B cell (primary cell): Measurements from ENCODE around the gene IFT43. TPM values are rescaled to one million over a fixed set of nuclear protein-coding genes. Genes with fewer than 3 reads are reported as not detected.

Experiments used
- ATAC-seq: fragments of 200-7000 bp; cut with Tn5 transposase; one replicate; pipeline ENCODE4 v1.10.0; 2021; ENCODE audit warnings: low read depth, mild to moderate bottlenecking, moderate number of reproducible peaks, moderate library complexity
- CTCF ChIA-PET: fragments of 350-600 bp; sonication (Branson Sonifier 250); formaldehyde crosslinking; loops from one replicate; lab custom pipeline; 2021; ENCODE audit warnings: antibody characterized with exemption, inconsistent platforms; lab: Charles Lee
- POLR2A ChIA-PET: fragments of 350-600 bp; sonication (Branson Sonifier 250); formaldehyde crosslinking; loops from one replicate; lab custom pipeline; 2021; ENCODE audit warnings: antibody characterized with exemption; lab: Charles Lee
- DNase-seq: peaks from one replicate; pipeline ENCODE4 v3.0.0; 2013
- H2AFZ ChIP-seq: 2 replicates; pipeline ENCODE4 v1.6.1; 2012; ENCODE audit warnings: mild to moderate bottlenecking, low read depth, low read length; ENCODE audit not compliant: insufficient read depth, poor library complexity, severe bottlenecking
- H3K27ac ChIP-seq, 2 donors: 1 replicate in 1 of 2; 2 replicates in 1 of 2; pipeline ENCODE4 v1.5.1; 2012 to 2013; ENCODE audit warnings: low read length in 2 of 2, mild to moderate bottlenecking in 2 of 2, moderate library complexity in 1 of 2
- H3K27me3 ChIP-seq, 4 experiments: fragments of 200-600 bp in 1 of 4; sonication (generic) in 1 of 4; replicated peaks in 1 of 4; 1 replicate in 2 of 4; 2 replicates in 2 of 4; pipeline versions ENCODE4 v1.6.1 to v1.7.0; 2013 to 2016; ENCODE audit warnings: low read length in 3 of 4, mild to moderate bottlenecking in 2 of 4, mixed read lengths in 1 of 4, moderate library complexity in 1 of 4; ENCODE audit not compliant: insufficient read depth in 4 of 4, control insufficient read depth in 3 of 4; ENCODE audit errors: control extremely low read depth in 1 of 4
- H3K36me3 ChIP-seq, 2 experiments: replicated peaks in 1 of 2; 1 replicate in 1 of 2; 2 replicates in 1 of 2; pipeline versions ENCODE4 v1.6.1 to v1.7.1; 2013; ENCODE audit warnings: low read length in 1 of 2; ENCODE audit not compliant: insufficient read depth in 2 of 2, control insufficient read depth in 1 of 2; ENCODE audit errors: control extremely low read depth in 1 of 2, extremely low read depth in 1 of 2
- H3K4me1 ChIP-seq, 2 donors: fragments of 200-600 bp in 1 of 2; sonication (generic) in 1 of 2; 1 replicate in 1 of 2; 2 replicates in 1 of 2; pipeline versions ENCODE4 v1.5.1 to v1.6.1; 2013 to 2017; ENCODE audit warnings: low read length in 2 of 2; ENCODE audit not compliant: control insufficient read depth in 2 of 2, insufficient read depth in 2 of 2
- H3K4me2 ChIP-seq: replicated peaks from 2 replicates; pipeline ENCODE3; 2012; ENCODE audit warnings: mild to moderate bottlenecking, low read depth, low read length; ENCODE audit not compliant: poor library complexity, severe bottlenecking
- H3K4me3 ChIP-seq, 5 experiments: fragments of 200-600 bp in 1 of 5; sonication (generic) in 1 of 5; 1 replicate in 3 of 5; 2 replicates in 2 of 5; pipeline versions ENCODE4 v1.5.1 to v1.7.0; 2011 to 2016; ENCODE audit warnings: low read length in 4 of 5, mild to moderate bottlenecking in 4 of 5, low read depth in 2 of 5, control low read depth in 1 of 5, moderate library complexity in 1 of 5; ENCODE audit not compliant: insufficient read depth in 1 of 5; ENCODE audit errors: control extremely low read depth in 1 of 5, extremely low read depth in 1 of 5
- H3K79me2 ChIP-seq: fragments of 200-600 bp; sonication (generic); one replicate; pipeline ENCODE4 v1.6.0; 2016; ENCODE audit warnings: low read length; ENCODE audit not compliant: control insufficient read depth, insufficient read depth
- H3K9ac ChIP-seq: fragments of 200-600 bp; sonication (generic); 2 replicates; pipeline ENCODE4 v1.6.1; 2017; ENCODE audit warnings: mild to moderate bottlenecking, low read length, moderate library complexity
- H3K9me3 ChIP-seq, 3 donors: one replicate each; pipeline versions ENCODE4 v1.6.1 to v1.7.1; 2013; ENCODE audit warnings: low read length in 2 of 3; ENCODE audit not compliant: control insufficient read depth in 2 of 3, insufficient read depth in 1 of 3; ENCODE audit errors: control extremely low read depth in 1 of 3
- H4K20me1 ChIP-seq: 2 replicates; pipeline ENCODE4 v1.6.0; 2012; ENCODE audit warnings: mild to moderate bottlenecking, low read length; ENCODE audit not compliant: insufficient read depth, control insufficient read depth, poor library complexity, severe bottlenecking
- H3K27ac Mint-ChIP-seq: one replicate; pipeline ENCODE4 v1.8.0; 2021; ENCODE audit warnings: mixed read lengths
- H3K27me3 Mint-ChIP-seq: one replicate; pipeline ENCODE4 v1.8.0; 2021; ENCODE audit warnings: mixed read lengths
- H3K4me1 Mint-ChIP-seq: one replicate; pipeline ENCODE4 v1.8.0; 2021; ENCODE audit warnings: mixed read lengths
- H3K4me3 Mint-ChIP-seq: one replicate; pipeline ENCODE4 v1.8.0; 2021; ENCODE audit warnings: mixed read lengths
- H3K9me3 Mint-ChIP-seq: one replicate; pipeline ENCODE4 v1.8.0; 2022; ENCODE audit warnings: mixed read lengths; ENCODE audit not compliant: insufficient read depth
- CTCF ChIP-seq: fragments of 200-600 bp; IDR thresholded peaks from one replicate; pipeline ENCODE4 v1.8.0; 2022; ENCODE audit warnings: antibody characterized with exemption, mild to moderate bottlenecking
- EZH2 ChIP-seq: IDR thresholded peaks from 2 replicates; pipeline ENCODE4 v1.6.1; 2012; ENCODE audit warnings: borderline replicate concordance, low read depth, mild to moderate bottlenecking, moderate library complexity, low read length; ENCODE audit not compliant: insufficient read depth, poor library complexity, severe bottlenecking
- WGBS: methylation state at CpG from one replicate; pipeline ENCODE4 v1.1.5; 2013; ENCODE audit warnings: missing lambda C conversion rate; ENCODE audit not compliant: insufficient coverage; 5-methylcytosine and 5-hydroxymethylcytosine counted together
- intact Hi-C: fragments of 100-400 bp; cut with micrococcal nuclease; formaldehyde crosslinking; loops from one replicate; pipeline ENCODE4 v1.10.0; 2022
- polyA plus RNA-seq: library from polyadenylated mRNA; depleted of rRNA; stranded (reverse); fragments of >200 nt; gene quantifications from 2 replicates; pipeline ENCODE4 v1.2.3, GENCODE V29; 2012
- total RNA-seq, 2 donors: library from RNA; stranded (reverse); fragments of 120-200 nt in 1 of 2; gene quantifications; 1 replicate in 1 of 2; 2 replicates in 1 of 2; pipeline versions ENCODE4 v1.2.3 to v1.2.4, GENCODE V29; 2013 to 2022

The IFT43 gene
- total and polyA plus RNA-seq, 2 donors (not counting 1 experiment from before 2014, with no cell fraction given): 14.7 to 21.5 TPM

GRCh38 chr14:76045773-76046172 lies 60.2 kb downstream of the IFT43 start:
- no peaks in the 10 kb centered on the region for H3K27me3 ChIP-seq
- H3K4me3 ChIP-seq: no peak overlapping the region
- H3K9me3 Mint-ChIP-seq: no peaks in the 10 kb centered on the region
- no peaks in the 10 kb centered on the region for H3K9me3 ChIP-seq
- no peak for DNase-seq
- no peaks in the 10 kb centered on the region for H3K4me1 ChIP-seq
- TF ChIP-seq EZH2: no peak
- TF ChIP-seq CTCF: no peak
- peaks cover 3% of the 10 kb centered on the region for H4K20me1 ChIP-seq
- POLR2A ChIA-PET: no interaction called here
- WGBS: no CpG with 5 or more reads among the region's 3 CpGs
- peaks cover 5% of the 10 kb centered on the region for H3K4me1 Mint-ChIP-seq
- no peak overlapping the region for H3K9ac ChIP-seq
- H3K27ac ChIP-seq: no peak overlapping the region
- H2AFZ ChIP-seq: no peak overlapping the region
- no peak overlapping the region for H3K4me2 ChIP-seq
- H3K27me3 Mint-ChIP-seq: no peaks in the 10 kb centered on the region
- no peaks in the 10 kb centered on the region for H3K36me3 ChIP-seq
- intact Hi-C loops: no loop called here
- no peak overlapping the region for H3K4me3 Mint-ChIP-seq
- CTCF ChIA-PET: interaction anchor here (1.0 to 3.1 kb wide), 2 partner anchors 307 to 341 kb away, joined by 3 to 21 read pairs; no protein-coding TSS in a partner anchor
- no peaks in the 10 kb centered on the region for H3K79me2 ChIP-seq
- no peak for ATAC-seq
- H3K27ac Mint-ChIP-seq: no peak overlapping the region

GRCh38 chr14:76050250-76050649 lies 64.7 kb downstream of the IFT43 start:
- POLR2A ChIA-PET: no interaction called here

More at GRCh38 chr14:76050250-76050649, 64.7 kb downstream of the IFT43 start:
- no peak overlapping the region for H3K4me3 ChIP-seq
- no peaks in the 10 kb centered on the region for H3K27me3 Mint-ChIP-seq
- TF ChIP-seq EZH2 (no peak), CTCF (no peak)
- no peaks in the 10 kb centered on the region for H3K36me3 ChIP-seq
- DNase-seq (no peak), ATAC-seq (no peak)
- H3K4me3 Mint-ChIP-seq: no peak overlapping the region
- WGBS: 88% methylated on average over 3 of the region's 4 CpGs
- no peak overlapping the region for H3K27ac ChIP-seq
- H3K9me3 Mint-ChIP-seq: no peaks in the 10 kb centered on the region
- no peaks in the 10 kb centered on the region for H3K79me2 ChIP-seq
- H3K4me1 Mint-ChIP-seq: peaks cover 5% of the 10 kb centered on the region
- no peaks in the 10 kb centered on the region for H3K9me3 ChIP-seq
- H4K20me1 ChIP-seq: peaks cover 8% of the 10 kb centered on the region
- H3K27me3 ChIP-seq: no peaks in the 10 kb centered on the region
- H3K4me1 ChIP-seq: no peaks in the 10 kb centered on the region
- intact Hi-C loops: no loop called here
- no peak overlapping the region for H3K9ac ChIP-seq
- CTCF ChIA-PET: interaction anchor here (0.8 to 4.0 kb wide), 21 partner anchors 8 to 762 kb away, joined by 3 to 121 read pairs (median 5); partner anchors contain the start of genes ANGEL1 and GPATCH2L
- no peak overlapping the region for H3K27ac Mint-ChIP-seq
- no peak overlapping the region for H3K4me2 ChIP-seq
- H2AFZ ChIP-seq: no peak overlapping the region
